Testis (tissue), 3 donors: ENCODE data around the gene RANBP17. TPM values are rescaled to one million over a fixed set of nuclear protein-coding genes. Genes with fewer than 3 reads are reported as not detected.
A peak's percentile ranks its signal among the peaks of the same experiment; 100 is the strongest.

ENCODE experiments used
- DNase-seq: peaks from one replicate; pipeline ENCODE4 v3.0.0-alpha.2; 2019
- H3K27ac ChIP-seq, 2 donors: fragments of 200-600 bp; sonication (generic); one replicate each; pipeline ENCODE4 v1.5.1; 2019
- H3K27me3 ChIP-seq: fragments of 200-600 bp; sonication (generic); one replicate; pipeline ENCODE4 v1.5.1; 2019
- H3K36me3 ChIP-seq: fragments of 200-600 bp; sonication (generic); one replicate; pipeline ENCODE4 v1.5.1; 2017; ENCODE audit warnings: low read depth; ENCODE audit errors: missing control alignments
- H3K4me1 ChIP-seq: fragments of 200-600 bp; sonication (generic); one replicate; pipeline ENCODE4 v1.5.1; 2019
- H3K4me3 ChIP-seq, 2 donors: fragments of 200-600 bp; sonication (generic); one replicate each; pipeline ENCODE4 v1.5.1; 2017 to 2019
- H3K9me3 ChIP-seq: fragments of 200-600 bp; sonication (generic); one replicate; pipeline ENCODE4 v1.5.1; 2017
- POLR2A ChIP-seq: fragments of 450-650 bp; IDR thresholded peaks from one replicate; pipeline ENCODE4 v1.6.1; 2017; ENCODE audit warnings: antibody characterized with exemption, mild to moderate bottlenecking, moderate library complexity
- WGBS, 2 donors: methylation state at CpG; one replicate each; pipeline ENCODE4 v1.1.5; 2018; 5-methylcytosine and 5-hydroxymethylcytosine counted together
- intact Hi-C: fragments of 100-400 bp; cut with DNase I; formaldehyde crosslinking; loops from one replicate; pipeline ENCODE4 v1.15.1; 2023; ENCODE audit warnings: low total_unique reads
- polyA plus RNA-seq: library from polyadenylated mRNA; stranded (reverse); fragments of 350-450 nt; fragmentation: Illumina TruSeq; extraction: RNeasy Lipid Tissue Mini Kit (QIAGEN cat#74804); gene quantifications from one replicate; pipeline ENCODE4 v1.2.3, GENCODE V29; 2014; ENCODE audit warnings: low read depth, low replicate concordance; ENCODE audit not compliant: insufficient read depth
- total RNA-seq, 2 donors: library from RNA; depleted of rRNA; stranded (reverse); fragments of >200 nt; gene quantifications; one replicate each; pipeline ENCODE4 v1.2.3, GENCODE V29; 2016
- TF ChIP-seq, protein P1 (sequence below), 3 experiments: fragments of 450-650 bp in 2 of 3; fragments of 200-600 bp in 1 of 3; sonication (generic) in 1 of 3; IDR thresholded peaks; one replicate each; pipeline ENCODE4 v1.5.1; 2016 to 2019; ENCODE audit warnings: antibody characterized with exemption in 3 of 3, mild to moderate bottlenecking in 2 of 3, moderate library complexity in 1 of 3

The RANBP17 gene
- total and polyA plus RNA-seq, 3 donors from 2014 or later: 34.1 to 63.9 (median 58.2) TPM

DNA sequence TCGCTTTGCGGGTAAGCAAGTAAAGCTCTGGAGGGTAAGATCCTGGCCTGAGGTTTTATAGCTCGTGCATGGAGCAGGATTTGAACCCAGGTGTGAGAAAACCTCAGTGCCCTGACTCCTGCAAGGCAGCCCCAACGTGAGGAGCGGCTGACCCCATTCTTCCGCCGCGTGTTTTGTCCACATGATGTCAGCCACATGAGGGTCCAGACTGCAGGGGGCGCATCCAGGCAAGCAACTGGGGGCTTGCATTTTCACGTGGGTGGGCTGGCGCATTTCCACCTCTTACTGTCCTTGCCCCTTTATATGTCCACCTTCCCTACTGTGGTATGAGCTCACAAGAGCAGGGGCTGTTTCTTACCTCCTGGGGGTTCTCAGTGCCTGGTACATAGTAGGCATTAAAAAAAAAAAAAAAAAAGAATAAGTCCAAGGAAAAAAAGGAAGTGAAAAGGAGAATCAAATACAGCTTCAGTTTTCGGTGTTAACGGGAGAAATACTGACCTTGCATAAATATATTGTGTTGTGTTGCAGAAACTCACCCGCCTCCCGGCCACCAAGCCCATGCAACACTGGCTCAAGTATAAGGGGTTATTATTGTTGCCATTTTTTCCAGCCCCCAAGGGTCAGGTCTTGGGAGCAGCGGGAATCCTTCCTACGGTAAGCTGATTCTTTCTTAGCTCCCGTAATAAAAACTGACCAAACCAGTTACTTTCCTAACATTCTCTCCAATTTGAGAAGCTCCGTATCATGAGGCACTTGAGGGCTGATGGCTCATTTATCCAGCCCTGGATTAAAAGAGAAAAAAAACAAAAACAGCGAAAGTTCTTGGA, 462.2 kb downstream of the RANBP17 start:
- WGBS, 2 donors: 34 to 35% methylated on average over 20 of the region's 20 CpGs
- no peak for DNase-seq
- intact Hi-C loops: no loop called here
- no peaks in the 10 kb centered on the region for H3K27me3 ChIP-seq
- H3K4me3 ChIP-seq: no peak overlapping the region
- TF ChIP-seq POLR2A: no peak
- TF ChIP-seq, protein P1, sequence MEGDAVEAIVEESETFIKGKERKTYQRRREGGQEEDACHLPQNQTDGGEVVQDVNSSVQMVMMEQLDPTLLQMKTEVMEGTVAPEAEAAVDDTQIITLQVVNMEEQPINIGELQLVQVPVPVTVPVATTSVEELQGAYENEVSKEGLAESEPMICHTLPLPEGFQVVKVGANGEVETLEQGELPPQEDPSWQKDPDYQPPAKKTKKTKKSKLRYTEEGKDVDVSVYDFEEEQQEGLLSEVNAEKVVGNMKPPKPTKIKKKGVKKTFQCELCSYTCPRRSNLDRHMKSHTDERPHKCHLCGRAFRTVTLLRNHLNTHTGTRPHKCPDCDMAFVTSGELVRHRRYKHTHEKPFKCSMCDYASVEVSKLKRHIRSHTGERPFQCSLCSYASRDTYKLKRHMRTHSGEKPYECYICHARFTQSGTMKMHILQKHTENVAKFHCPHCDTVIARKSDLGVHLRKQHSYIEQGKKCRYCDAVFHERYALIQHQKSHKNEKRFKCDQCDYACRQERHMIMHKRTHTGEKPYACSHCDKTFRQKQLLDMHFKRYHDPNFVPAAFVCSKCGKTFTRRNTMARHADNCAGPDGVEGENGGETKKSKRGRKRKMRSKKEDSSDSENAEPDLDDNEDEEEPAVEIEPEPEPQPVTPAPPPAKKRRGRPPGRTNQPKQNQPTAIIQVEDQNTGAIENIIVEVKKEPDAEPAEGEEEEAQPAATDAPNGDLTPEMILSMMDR (IDR thresholded peaks at IDR 0.05): no peak
- no peaks in the 10 kb centered on the region for H3K36me3 ChIP-seq
- no peak overlapping the region for H3K27ac ChIP-seq
- H3K9me3 ChIP-seq: no peaks in the 10 kb centered on the region
- no peaks in the 10 kb centered on the region for H3K4me1 ChIP-seq

DNA sequence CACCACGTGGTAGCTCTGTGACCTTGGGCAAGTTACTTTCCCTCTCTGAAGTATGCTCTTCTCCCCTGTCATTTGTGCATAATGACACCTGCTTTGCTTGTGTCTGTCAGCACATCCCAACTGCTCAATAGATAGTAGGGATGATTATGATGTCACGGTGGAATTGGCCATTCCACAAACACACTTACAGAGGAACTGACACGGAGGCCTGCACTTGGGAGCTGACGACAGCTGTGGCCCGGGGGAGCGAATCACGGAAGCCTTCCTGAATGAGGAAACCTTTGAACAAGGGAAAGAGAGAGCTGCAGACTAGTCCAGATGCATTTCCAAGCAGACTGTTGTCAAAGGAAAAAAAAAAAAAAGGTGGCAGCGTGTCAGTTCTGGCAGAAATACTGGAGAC, 468.2 kb downstream of the RANBP17 start:
- 56 to 57% methylated on average over 8 of the region's 8 CpGs for WGBS, 2 donors
- H3K4me1 ChIP-seq: no peaks in the 10 kb centered on the region
- intact Hi-C loops: no loop called here
- no peaks in the 10 kb centered on the region for H3K27me3 ChIP-seq
- no peaks in the 10 kb centered on the region for H3K9me3 ChIP-seq
- TF ChIP-seq, protein P1 (IDR thresholded peaks at IDR 0.05): no peak
- H3K36me3 ChIP-seq: no peaks in the 10 kb centered on the region
- no peak overlapping the region for H3K4me3 ChIP-seq
- no peak overlapping the region for H3K27ac ChIP-seq
- no peak for DNase-seq

DNA sequence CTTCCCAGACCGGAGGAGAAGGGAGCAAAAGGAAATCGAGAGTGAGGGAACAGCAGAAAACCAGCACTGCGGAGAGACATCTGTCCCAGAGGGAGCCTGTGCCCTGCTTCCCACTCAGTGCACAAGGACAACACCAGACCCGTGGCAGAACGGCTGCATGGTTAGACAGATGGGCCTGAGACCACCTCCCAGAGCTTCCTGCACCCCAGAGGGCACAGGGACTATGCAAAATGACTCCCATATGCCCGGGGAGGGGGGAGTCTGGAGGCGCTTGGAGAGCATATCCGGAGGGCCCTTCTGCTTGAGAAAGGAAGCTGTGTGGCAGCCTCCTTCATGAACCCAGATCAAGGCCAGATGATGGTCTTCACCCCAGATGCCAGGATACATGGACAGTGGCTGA, 473.8 kb downstream of the RANBP17 start:
- H3K27ac ChIP-seq: no peak overlapping the region
- no peak for TF ChIP-seq POLR2A
- TF ChIP-seq, protein P1 (IDR thresholded peaks at IDR 0.05): no peak
- no peaks in the 10 kb centered on the region for H3K9me3 ChIP-seq
- no peaks in the 10 kb centered on the region for H3K27me3 ChIP-seq
- no peaks in the 10 kb centered on the region for H3K36me3 ChIP-seq
- 69 to 84% methylated on average over 8 of the region's 8 CpGs for WGBS, 2 donors
- H3K4me3 ChIP-seq: no peak overlapping the region
- no peaks in the 10 kb centered on the region for H3K4me1 ChIP-seq
- no peak for DNase-seq
- intact Hi-C loops: no loop called here

DNA sequence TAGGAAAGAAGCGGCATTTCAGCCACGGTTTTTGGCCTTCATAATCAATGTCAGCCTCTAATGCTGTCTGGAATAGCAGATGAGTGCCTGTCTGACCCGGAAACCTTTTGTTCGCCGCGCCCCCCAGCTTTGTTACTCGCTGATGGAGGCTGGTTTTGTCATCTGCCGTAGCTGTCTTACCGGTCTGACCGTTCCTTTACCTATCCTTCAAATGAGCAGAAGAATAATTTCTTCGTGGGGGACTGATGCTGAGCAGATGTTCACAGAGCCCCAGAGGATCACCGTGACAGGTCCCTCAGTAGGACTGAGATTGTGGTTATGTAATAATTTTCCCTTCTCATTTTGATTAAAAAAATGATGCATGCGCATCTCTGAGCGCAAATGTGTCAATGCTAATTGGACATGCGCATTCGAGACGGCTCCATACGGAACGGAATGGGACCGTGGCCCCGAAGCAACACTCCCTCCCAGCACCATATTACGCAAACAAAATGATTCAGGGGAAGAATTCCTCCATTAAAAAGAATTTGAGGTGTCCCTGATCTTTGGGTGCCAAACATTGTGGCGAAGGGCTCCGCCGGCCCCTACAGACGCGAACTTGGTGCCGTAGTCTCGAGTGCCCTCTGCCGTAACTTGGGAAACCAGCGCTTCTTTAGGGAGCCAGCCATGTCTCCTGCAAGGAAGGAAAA, 474.8 kb downstream of the RANBP17 start:
- intact Hi-C loops: no loop called here
- Histone ChIP-seq H3K9me3 (no peaks in the 10 kb centered on the region), H3K4me3 (peak overlapping the region; percentile 19 to 59), H3K27ac (no peak overlapping the region), H3K36me3 (no peaks in the 10 kb centered on the region), H3K4me1 (peaks cover 3% of the 10 kb centered on the region), H3K27me3 (no peaks in the 10 kb centered on the region)
- TF ChIP-seq, protein P1 (IDR thresholded peaks at IDR 0.05): peak; percentile 22 to 47 (median 24)
- TF ChIP-seq POLR2A: no peak
- peak; percentile 61 for DNase-seq
- WGBS, 2 donors: 5 to 7% methylated on average over 31 of the region's 31 CpGs
